Activated CD8-positive, alpha-beta memory T cell treated with anti-CD3 and anti-CD28 coated beads, Interleukin-2, amount 50 U/mL, for 4 hours (primary cell): Measurements from ENCODE around the gene P3H4.
A peak's percentile ranks its signal among the peaks of the same experiment; 100 is the strongest.
"Not testable (repeated sequence)": the region's sequence is repeated elsewhere in the genome, so short reads cannot be mapped to it uniquely, and the experiment has no call there.

Experiments
- DNase-seq: peaks from one replicate; pipeline ENCODE4 v3.0.0-alpha.2; 2020

Gene P3H4, protein sequence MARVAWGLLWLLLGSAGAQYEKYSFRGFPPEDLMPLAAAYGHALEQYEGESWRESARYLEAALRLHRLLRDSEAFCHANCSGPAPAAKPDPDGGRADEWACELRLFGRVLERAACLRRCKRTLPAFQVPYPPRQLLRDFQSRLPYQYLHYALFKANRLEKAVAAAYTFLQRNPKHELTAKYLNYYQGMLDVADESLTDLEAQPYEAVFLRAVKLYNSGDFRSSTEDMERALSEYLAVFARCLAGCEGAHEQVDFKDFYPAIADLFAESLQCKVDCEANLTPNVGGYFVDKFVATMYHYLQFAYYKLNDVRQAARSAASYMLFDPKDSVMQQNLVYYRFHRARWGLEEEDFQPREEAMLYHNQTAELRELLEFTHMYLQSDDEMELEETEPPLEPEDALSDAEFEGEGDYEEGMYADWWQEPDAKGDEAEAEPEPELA

DNA sequence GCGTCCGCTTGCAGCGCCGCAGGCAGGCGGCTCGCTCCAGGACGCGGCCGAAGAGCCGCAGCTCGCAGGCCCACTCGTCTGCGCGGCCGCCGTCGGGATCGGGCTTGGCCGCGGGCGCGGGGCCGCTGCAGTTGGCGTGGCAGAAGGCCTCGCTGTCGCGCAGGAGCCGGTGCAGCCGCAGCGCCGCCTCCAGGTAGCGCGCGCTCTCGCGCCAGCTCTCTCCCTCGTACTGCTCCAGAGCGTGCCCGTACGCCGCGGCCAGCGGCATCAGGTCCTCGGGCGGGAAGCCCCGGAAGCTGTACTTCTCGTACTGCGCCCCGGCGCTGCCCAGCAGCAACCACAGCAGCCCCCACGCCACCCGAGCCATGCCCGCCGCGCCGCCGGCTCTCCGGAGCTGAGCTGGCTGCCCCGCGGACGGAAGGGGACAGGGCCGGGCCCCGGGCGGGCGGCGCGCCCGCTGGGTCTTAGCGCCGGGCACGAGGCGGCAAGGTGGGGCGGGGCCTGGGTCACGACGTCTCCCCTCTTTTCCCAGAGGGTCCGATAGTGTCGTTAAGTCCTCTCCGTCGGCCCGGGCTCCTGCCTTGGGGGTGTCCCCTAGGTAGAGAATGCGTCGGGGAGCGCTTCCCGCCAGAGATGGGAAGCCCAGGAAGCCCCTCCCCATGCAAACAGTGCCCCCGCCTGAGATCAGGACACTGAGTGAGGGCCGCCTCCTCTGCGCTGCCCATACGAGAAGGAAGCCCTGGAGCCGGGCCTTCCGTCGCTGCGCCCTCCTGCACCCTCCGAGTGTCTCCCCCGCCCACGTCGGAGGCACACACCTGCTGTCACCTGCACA is at the start of gene P3H4:
Gene P3H4, minus strand, starts transcription at position 401 of the 832 bp plus-strand sequence. Its CDS starts 34 bp downstream, at position 367.
- peak; percentile 74 for DNase-seq

DNA sequence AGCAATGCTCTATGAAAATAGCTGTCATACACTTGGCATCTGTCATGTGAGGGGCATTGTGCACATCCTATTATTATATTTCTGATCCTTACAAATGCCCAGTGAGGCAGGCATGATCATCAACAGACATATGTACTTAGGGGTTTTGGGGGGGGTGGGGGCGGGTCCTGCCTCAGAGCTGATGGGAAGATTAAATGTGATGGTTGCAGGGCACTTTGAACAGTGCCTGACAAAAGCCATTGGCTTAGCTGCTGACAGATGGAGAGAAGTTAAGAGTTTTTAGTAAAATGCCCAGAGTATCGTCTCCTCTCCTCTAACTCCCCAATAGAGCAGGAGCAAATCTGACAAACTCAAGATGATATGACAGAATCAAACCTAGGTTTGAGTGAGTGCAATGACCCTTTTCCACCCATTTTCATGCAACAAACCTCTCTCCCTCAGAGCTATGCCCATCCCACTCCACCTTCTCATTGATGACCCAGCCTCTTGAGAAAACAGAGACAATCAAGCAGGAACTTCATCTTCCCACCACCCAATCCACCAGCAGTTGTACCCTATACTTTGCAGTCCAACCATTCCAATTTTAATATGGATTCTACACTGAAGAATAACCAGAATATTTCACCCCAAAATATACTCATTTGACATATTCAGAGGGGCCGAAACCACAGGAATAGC is 48.6 kb upstream of the P3H4 start:
- no peak for DNase-seq

DNA sequence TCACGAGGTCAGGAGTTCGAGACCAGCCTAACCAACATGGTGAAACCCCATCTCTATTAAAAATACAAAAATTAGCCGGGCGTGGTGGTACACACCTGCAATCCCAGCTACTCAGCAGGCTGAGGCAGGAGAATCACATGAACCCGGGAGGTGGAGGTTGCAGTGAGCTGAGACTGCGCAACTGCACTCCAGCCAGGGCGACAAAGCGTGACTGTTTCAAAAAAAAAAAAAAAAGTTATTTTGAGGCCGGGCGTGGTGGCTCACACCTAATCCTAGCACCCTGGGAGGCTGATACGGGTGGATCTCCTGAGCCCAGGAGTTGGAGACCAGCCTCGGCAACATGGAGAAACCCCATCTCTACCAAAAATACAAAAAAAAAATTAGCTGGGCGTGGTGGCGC is 39.6 kb upstream of the P3H4 start:
- DNase-seq: not testable (repeated sequence)

DNA sequence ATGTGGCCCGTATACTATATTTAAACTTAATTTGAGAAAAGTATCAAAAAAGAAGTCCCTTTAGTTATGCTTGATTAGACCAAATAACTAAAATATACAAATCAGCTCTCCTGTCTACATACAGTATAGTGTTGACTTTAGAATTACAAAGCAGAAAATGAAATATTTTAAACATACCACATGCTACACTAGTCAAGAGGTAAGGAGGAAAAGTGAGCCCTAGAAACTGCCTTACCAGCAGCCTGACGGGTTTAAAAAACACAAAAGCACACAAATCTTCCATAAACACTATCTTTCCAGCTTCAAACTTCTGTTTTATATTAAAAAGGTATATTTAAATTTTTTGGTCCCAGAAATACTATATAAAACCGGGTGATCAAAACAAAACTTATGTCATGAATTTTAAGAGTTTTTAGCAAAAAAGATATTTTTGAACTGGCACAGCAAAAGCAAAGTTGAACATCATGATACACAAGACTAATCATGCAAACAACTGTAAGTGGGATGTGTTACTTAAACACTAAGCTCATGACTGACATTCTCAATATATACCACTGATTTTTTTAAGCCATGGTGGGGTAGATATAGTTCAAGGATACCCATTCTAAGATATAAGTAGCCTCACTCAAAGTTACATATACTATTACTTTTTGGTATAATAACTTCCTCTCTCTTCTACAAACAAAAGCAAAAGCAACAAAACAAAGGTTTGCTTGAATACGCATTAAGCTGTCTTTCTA is 37.7 kb upstream of the P3H4 start:
- DNase-seq: no peak

DNA sequence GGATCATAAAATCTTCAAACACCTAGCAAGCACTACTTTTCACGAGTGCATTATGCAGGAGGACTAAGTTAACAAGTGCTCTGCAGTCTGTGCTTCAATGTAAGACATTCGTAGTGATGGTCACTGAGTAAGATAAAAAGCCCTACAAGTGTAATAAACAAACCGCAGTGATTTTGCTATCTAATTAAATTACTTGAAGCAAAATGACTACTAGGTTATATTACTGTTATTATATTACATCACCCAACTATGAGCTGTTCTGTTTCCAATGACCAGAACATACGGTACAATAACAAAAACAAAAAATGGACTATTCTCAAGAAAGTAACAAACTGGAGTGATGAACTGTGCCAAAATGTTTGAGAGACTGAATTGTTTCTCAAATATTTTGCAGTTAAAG is 37.0 kb upstream of the P3H4 start:
- DNase-seq: no peak

DNA sequence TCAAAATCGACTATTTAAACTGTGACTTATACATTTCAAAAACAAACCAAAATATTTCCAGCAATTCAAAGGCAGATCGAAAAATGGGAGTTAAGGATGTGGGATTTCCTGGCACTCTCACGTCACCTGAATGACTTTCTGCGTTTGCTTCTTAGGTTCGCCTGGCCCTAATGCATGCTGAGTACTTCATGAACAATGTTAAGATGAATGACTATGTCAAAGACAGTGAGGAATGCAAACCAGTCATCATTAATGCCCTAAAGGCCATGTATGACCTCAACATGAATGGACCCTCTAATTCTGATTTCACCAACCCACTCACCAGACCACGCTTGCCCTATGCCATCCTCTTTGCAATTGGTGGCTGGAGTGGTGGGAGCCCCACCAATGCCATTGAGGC is 33.2 kb upstream of the P3H4 start:
- no peak for DNase-seq

DNA sequence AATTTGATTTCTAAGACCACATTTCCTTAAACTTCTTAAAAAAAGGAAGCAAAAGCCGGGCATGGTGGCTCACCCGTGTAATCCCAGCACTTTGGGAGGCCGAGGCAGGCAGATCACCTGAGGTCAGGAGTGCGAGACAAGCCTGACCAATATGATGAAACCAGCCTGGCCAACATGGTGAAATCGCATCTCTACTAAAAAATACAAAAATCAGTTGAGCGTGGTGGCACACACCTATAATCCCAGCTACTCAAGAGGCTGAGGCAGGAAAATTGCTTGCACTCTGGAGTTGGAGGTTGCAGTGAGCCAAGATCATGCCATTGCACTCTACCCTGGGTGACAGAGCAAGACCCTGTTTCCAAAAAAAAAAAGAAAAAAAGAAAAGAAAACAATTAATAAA is 29.0 kb upstream of the P3H4 start:
- DNase-seq: not testable (repeated sequence)

DNA sequence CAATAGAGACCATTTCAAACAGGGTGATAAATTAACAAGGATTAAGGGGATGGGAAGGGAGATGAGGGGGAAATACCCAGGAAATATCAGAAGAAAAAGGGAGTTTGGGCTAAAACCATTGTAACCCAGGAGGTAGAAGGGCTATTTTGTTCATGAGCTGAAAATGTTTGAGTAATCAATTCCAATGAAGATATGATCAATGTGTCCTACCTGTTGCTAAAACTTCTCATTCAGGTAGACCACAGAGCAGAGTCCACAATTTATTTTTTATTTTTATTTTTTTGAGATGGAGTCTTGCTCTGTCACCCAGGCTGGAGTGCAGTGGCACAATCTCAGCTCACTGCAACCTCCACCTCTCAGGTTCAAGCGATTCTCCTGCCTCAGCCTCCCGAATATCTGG is 27.7 kb upstream of the P3H4 start:
- not testable (repeated sequence) for DNase-seq

DNA sequence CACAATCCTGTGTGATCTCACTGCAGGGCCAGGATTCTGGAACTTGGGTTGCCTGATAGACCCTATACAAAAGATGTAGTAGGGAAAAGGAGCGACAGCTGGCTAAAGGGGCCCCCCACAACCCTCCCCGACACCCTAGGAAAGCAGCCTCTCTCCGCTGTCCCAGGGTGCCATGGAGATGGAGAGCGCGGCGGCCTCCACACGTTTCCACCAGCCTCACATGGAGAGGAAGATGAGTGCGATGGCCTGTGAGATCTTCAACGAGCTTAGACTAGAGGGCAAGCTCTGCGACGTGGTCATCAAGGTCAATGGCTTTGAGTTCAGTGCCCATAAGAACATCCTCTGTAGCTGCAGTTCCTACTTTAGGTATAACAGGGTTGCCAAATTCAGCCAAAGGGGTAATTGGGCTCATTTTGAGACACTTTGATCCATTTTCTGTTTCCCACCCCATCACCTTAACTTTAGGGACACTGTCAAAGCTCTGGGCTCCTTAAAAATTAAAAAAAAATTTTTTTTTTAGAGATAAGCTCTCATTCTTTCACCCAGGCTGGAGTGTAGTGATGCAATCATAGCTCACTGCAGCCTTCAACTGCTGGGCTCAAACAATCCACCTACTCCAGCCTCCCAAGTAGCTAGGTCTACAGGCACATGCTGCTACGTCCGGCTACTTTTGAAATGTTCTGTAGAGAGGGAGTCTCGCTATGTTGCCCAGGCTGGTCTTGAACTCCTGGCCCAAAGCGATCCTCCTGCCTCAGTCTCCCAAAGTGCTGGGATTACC is 26.2 kb upstream of the P3H4 start, which contains the start of gene KLHL10:
Gene KLHL10, plus strand, starts transcription at position 65 of the 778 bp plus-strand sequence. Its CDS starts 108 bp downstream, at position 173.
- no peak for DNase-seq

DNA sequence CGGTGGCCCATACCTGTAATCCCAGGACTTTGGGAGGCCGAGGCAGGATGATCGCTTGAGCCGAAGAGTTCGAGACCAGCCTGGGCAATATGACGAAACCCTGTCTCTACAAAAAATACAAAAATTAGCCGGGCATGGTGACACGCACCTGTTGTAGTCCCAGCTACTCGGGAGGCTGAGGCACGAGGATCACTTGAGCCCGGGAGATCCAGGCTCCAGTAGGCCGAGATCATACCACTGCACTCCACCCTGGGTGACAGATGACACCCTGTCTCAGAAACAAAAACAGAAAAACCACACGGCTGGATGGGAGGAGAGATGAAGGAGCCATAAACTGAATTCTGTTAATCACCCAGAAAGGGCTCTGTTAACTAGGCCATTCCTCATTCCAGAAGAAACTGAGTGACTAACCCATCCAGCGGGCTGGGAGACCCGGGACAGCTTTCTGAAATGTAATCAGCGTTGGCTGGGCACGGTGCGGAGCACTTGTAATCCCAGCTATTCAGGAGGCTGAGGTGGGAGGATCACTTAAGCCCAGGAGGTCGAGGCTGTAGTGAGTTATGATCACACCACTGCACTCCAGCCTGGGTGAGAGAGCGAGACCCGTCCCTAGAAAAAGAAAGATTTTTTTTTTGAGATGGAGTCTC is 24.9 kb upstream of the P3H4 start:
- DNase-seq: no peak

DNA sequence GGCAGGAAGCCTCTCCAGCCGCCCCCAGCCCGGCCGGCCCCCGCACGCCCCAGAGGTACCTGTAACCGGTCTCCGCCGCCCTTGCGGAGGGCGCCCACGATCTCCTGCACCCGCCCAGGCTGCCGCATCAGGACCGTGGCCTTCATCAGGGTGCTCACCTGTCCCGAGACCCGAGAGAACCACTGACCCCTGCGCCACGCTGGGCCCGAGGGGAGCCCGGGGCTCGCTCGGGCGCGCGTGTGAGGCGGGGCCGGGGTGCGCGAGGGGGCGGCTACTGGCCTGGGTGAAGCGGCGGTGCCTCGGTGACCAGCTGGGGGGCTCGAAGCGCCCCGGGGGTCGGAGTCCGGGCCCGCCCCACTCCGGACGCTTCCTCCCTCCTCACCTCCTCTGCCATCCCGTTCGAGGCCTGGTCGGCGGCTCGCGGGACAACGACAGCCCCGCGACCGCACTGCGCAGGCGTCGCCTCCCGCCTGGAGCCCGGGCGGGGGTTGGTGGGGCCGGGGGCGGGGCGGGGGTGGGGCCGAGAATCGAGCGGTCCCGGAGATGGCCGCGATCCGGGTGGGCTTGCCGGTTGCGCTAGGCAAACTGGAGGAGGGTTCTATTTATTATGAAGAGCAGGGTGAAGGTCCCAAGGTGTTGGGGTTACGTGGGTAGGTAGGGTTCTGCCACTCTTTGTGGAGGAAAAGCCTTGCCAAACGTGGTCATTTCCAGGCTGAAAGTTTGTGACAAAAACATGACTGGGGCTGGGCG is 24.2 kb upstream of the P3H4 start, which contains the start of gene NT5C3B:
Gene NT5C3B, minus strand, starts transcription at position 433 of the 750 bp plus-strand sequence. Its CDS starts 39 bp downstream, at position 394.
- DNase-seq: peak; percentile 58

DNA sequence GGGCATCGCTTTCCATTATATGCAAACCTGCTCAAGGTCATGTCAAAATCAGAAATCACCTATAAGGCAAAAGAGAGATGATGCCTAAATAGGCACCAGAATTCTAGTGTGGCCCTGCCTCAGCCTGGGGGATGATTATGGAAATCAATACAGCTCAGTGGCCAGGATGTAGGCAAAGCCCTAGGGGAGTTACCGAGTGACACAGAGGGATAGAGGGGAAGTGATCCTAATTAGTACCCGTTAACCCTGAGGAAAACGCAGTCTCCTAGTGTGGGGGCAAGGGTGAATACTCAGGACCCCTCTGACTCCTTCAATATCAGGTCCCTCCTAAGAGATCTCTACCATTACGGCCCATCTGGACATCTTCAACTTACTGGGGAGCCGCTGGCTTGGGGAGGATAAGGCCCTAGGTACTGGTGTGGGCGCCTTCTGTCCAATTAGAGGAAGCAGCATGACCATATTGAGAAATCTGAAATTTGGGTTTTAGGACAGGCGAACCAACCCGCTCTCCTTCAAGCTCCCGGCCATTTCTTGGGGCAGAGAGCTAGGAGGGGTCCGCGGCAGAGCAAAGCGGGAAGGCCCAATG is 23.6 kb upstream of the P3H4 start:
- DNase-seq: no peak

DNA sequence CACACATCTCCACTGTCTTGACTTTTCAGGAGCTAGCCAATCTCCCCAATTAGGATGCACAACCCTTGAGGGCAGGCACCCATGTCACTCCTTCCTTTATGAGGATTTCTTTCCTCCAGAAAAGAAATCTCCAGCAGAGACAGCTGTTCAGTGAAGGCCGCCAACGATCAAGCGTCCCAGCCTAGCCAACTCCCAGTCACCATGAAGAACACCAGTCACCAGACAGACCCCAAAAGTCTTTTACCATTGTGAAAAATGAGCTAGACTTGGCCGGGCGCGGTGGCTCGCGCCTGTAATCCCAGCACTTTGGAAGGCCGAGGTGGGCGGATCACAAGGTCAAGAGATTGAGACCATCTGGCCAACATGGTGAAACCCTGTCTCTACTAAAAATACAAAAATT is 18.2 kb upstream of the P3H4 start:
- not testable (repeated sequence) for DNase-seq

DNA sequence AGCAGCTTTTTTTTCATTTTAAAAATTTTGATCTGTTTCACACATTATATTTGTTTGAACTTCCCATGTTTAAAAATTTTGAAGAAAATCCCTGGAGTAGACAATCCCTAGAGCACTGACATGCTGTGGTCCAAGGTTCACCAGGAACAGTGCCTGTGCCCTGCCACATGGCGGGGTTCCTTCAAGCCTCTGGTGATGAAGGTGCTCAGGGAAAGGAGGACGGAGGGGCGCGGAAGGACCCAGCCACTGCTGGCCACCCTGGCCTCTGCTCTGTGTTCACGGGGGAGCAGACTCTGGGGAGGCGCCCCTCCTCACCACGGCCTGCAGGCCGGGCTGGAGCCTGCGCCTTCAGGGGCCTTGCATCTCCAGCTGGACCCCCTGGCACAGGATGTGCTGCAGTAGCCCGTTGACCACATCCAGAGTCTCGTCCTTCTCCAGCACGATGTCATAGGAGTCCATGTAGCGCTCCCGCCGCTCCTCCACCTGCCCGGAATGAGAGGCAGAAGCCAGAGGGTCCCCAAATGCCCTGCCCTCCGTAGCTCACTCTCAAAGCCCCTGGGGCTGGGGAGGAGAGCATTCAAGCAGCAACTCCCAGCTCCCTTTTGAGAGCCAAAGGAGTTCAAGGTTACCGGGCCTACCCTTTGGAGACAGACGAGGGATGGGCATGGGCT is 13.6 kb upstream of the P3H4 start:
- DNase-seq: no peak

DNA sequence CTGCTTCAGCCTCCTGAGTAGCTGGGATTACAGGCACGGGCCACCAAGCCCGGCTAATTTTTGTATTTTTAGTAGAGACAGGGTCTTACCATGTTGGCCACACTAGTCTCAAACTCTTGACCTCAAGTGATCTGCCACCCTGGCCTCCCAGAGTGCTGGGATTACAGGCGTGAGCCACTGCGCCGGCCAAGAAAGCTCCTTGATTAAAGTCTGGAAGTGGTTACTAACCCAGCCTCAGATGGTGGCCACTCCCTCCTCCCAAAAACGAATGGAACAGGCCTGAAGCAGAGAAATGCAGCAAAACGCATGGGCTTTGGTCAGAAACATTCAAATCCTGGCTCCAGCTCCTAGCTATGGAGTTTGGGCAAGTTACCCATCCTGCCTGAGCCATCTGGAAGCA is 12.3 kb upstream of the P3H4 start:
- DNase-seq: no peak

DNA sequence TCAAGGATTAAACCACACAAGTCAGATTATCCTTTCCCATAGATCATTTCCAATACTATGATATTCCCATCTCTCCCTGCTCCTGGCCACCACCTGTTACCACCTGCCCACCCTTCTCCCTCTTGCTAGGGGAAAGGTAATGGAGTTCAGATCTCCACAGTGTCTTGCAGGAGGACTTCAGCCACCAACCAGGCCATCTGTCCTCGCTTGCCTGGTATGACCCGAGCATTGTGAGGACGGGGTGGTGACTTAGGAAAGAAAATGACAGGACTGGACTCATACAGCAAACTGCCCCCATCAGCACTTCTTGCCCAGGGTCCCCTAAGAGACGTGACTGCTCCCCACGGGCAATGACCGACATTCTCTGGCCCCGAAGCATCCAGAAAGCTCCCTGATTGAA is 11.8 kb upstream of the P3H4 start:
- no peak for DNase-seq

DNA sequence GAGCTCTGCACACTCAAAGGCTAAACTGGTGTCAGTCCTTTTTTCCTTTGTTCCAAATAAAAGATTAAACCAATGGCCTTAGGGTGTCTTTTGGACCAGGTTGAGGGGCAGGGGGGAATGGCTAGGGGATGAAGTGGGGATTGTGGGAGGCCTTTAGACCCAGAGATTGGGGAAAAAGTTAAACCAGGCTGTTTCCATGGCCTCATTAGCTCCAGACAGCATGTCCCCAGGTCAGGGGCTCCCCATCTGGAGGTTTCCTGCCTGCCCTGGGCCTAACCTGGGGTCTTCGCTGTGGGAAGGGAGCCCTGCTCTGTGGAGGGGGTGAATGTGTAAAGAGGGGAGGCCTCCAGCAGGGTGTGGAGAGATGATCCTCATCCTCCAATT is 11.4 kb upstream of the P3H4 start:
- DNase-seq: no peak

DNA sequence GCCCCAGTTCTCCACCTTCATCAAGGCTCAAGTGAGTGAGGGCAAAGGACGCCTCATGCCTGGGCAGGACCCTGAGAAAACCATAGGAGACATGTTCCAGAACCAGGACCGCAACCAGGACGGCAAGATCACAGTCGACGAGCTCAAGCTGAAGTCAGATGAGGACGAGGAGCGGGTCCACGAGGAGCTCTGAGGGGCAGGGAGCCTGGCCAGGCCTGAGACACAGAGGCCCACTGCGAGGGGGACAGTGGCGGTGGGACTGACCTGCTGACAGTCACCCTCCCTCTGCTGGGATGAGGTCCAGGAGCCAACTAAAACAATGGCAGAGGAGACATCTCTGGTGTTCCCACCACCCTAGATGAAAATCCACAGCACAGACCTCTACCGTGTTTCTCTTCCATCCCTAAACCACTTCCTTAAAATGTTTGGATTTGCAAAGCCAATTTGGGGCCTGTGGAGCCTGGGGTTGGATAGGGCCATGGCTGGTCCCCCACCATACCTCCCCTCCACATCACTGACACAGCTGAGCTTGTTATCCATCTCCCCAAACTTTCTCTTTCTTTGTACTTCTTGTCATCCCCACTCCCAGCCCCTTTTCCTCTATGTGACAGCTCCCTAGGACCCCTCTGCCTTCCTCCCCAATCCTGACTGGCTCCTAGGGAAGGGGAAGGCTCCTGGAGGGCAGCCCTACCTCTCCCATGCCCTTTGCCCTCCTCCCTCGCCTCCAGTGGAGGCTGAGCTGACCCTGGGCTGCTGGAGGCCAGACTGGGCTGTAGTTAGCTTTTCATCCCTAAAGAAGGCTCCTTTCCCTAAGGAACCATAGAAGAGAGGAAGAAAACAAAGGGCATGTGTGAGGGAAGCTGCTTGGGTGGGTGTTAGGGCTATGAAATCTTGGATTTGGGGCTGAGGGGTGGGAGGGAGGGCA is 10.7 kb upstream of the P3H4 start:
- DNase-seq: no peak
